T-cell (primary cell): ENCODE measurements around the gene PTGER1. TPM values are rescaled to one million over a fixed set of nuclear protein-coding genes. Genes with fewer than 3 reads are reported as not detected.
A peak's percentile ranks its signal among the peaks of the same experiment; 100 is the strongest.

Experiments
- ATAC-seq, 4 experiments: fragments of 200-7000 bp in 3 of 4; fragments of 150-1000 bp in 1 of 4; cut with Tn5 transposase; replicated peaks in 1 of 4; 1 replicate in 3 of 4; 2 replicates in 1 of 4; pipeline ENCODE4 v1.10.0; 2021; ENCODE audit warnings: moderate library complexity in 3 of 4, mild to moderate bottlenecking in 2 of 4, moderate number of reproducible peaks in 1 of 4
- CTCF ChIA-PET, 2 donors: fragments of 300-600 bp; sonication (Branson Sonifier 250); formaldehyde crosslinking; loops; one replicate each; lab custom pipeline; 2022; ENCODE audit warnings: antibody characterized with exemption in 2 of 2; lab: Charles Lee
- POLR2A ChIA-PET, 2 donors: fragments of 300-600 bp; sonication (Branson Sonifier 250); formaldehyde crosslinking; loops; one replicate each; lab custom pipeline; 2022; ENCODE audit warnings: antibody characterized with exemption in 2 of 2; lab: Charles Lee
- DNase-seq, 35 experiments: peaks; one replicate each; pipeline versions ENCODE4 v3.0.0 to v3.0.0-alpha.2; 2013 to 2023
- H3K27ac ChIP-seq: one replicate; pipeline ENCODE4 v1.5.1; 2013; ENCODE audit warnings: low read length
- H3K27me3 ChIP-seq, 2 experiments: replicated peaks in 1 of 2; 1 replicate in 1 of 2; 2 replicates in 1 of 2; pipeline versions ENCODE4 v1.6.1 to v1.7.0; 2013; ENCODE audit warnings: low read length in 1 of 2, mixed read lengths in 1 of 2; ENCODE audit not compliant: control insufficient read depth in 2 of 2, insufficient read depth in 2 of 2; ENCODE audit errors: extremely low read depth in 1 of 2
- H3K36me3 ChIP-seq, 2 donors: 1 replicate in 1 of 2; 2 replicates in 1 of 2; pipeline versions ENCODE4 v1.6.1 to v1.7.0; 2013; ENCODE audit warnings: low read length in 1 of 2; ENCODE audit not compliant: control insufficient read depth in 2 of 2, insufficient read depth in 1 of 2; ENCODE audit errors: extremely low read depth in 1 of 2
- H3K4me1 ChIP-seq, 2 experiments: 1 replicate in 1 of 2; 2 replicates in 1 of 2; pipeline versions ENCODE4 v1.6.1 to v1.7.0; 2013; ENCODE audit warnings: low read length in 2 of 2, mixed read lengths in 1 of 2; ENCODE audit not compliant: insufficient read depth in 2 of 2, control insufficient read depth in 1 of 2; ENCODE audit errors: extremely low read depth in 1 of 2
- H3K4me3 ChIP-seq, 2 donors: 1 replicate in 1 of 2; 2 replicates in 1 of 2; pipeline versions ENCODE4 v1.5.1 to v1.7.0; 2013; ENCODE audit warnings: mild to moderate bottlenecking in 2 of 2, low read length in 1 of 2, moderate library complexity in 1 of 2; ENCODE audit not compliant: control insufficient read depth in 1 of 2; ENCODE audit errors: extremely low read depth in 1 of 2
- H3K9me3 ChIP-seq: 2 replicates; pipeline ENCODE4 v1.7.0; 2013
- H3K27ac Mint-ChIP-seq, 2 donors: one replicate each; pipeline ENCODE4 v1.8.0; 2020 to 2021; ENCODE audit warnings: mild to moderate bottlenecking in 2 of 2, mixed read lengths in 2 of 2
- H3K27me3 Mint-ChIP-seq, 2 donors: one replicate each; pipeline ENCODE4 v1.8.0; 2021 to 2022; ENCODE audit warnings: mixed read lengths in 2 of 2
- H3K36me3 Mint-ChIP-seq: one replicate; pipeline ENCODE4 v1.8.0; 2021; ENCODE audit warnings: mixed read lengths
- H3K4me1 Mint-ChIP-seq, 3 donors: one replicate each; pipeline ENCODE4 v1.8.0; 2020 to 2022; ENCODE audit warnings: mixed read lengths in 3 of 3, mild to moderate bottlenecking in 1 of 3
- H3K4me3 Mint-ChIP-seq, 3 donors: one replicate each; pipeline ENCODE4 v1.8.0; 2020 to 2022; ENCODE audit warnings: mild to moderate bottlenecking in 3 of 3, mixed read lengths in 3 of 3, moderate library complexity in 3 of 3
- H3K9me3 Mint-ChIP-seq, 3 donors: one replicate each; pipeline ENCODE4 v1.8.0; 2020 to 2022; ENCODE audit warnings: mixed read lengths in 3 of 3
- WGBS: methylation state at CpG from one replicate; pipeline ENCODE4 v1.1.5; 2013; ENCODE audit warnings: missing lambda C conversion rate; ENCODE audit not compliant: insufficient coverage; 5-methylcytosine and 5-hydroxymethylcytosine counted together
- total RNA-seq, 35 experiments: library from RNA in 6 of 35; stranded (reverse) in 6 of 35; fragments of 120-200 nt in 1 of 35; gene quantifications; one replicate each; pipeline versions ENCODE4 v1.2.1 to v1.2.4 and lab custom pipeline; 2013 to 2026

Gene PTGER1
- total RNA-seq, 5 donors from 2014 or later (not counting 1 experiment from before 2014, with no cell fraction given): 0.23 to 0.25 TPM; not detected in 3

GRCh38 chr19:14487370-14488125, 12.4 kb upstream of the PTGER1 start:
- H3K36me3 Mint-ChIP-seq: peaks cover 17% of the 10 kb centered on the region
- H3K27ac ChIP-seq: no peak overlapping the region
- 97% methylated on average over 7 of the region's 16 CpGs for WGBS
- no peak for DNase-seq
- ATAC-seq: no peak
- no peak overlapping the region for H3K4me3 ChIP-seq
- no peaks in the 10 kb centered on the region for H3K27me3 ChIP-seq
- CTCF ChIA-PET: interaction anchor here (0.6 to 1.2 kb wide), 4 partner anchors 22 to 625 kb away, joined by 3 read pairs; no protein-coding TSS in a partner anchor
- H3K27ac Mint-ChIP-seq: no peak overlapping the region
- peaks cover 11 to 15% of the 10 kb centered on the region in 2 donors for H3K36me3 ChIP-seq
- no peaks in the 10 kb centered on the region for H3K9me3 Mint-ChIP-seq
- H3K4me1 Mint-ChIP-seq: peaks cover 7 to 13% (median 11%) of the 10 kb centered on the region in 3 donors
- peaks cover 0 to 9% of the 10 kb centered on the region in 2 experiments for H3K4me1 ChIP-seq
- H3K4me3 Mint-ChIP-seq: no peak overlapping the region
- no peaks in the 10 kb centered on the region for H3K27me3 Mint-ChIP-seq
- no peaks in the 10 kb centered on the region for H3K9me3 ChIP-seq
- POLR2A ChIA-PET: no interaction called here

DNA sequence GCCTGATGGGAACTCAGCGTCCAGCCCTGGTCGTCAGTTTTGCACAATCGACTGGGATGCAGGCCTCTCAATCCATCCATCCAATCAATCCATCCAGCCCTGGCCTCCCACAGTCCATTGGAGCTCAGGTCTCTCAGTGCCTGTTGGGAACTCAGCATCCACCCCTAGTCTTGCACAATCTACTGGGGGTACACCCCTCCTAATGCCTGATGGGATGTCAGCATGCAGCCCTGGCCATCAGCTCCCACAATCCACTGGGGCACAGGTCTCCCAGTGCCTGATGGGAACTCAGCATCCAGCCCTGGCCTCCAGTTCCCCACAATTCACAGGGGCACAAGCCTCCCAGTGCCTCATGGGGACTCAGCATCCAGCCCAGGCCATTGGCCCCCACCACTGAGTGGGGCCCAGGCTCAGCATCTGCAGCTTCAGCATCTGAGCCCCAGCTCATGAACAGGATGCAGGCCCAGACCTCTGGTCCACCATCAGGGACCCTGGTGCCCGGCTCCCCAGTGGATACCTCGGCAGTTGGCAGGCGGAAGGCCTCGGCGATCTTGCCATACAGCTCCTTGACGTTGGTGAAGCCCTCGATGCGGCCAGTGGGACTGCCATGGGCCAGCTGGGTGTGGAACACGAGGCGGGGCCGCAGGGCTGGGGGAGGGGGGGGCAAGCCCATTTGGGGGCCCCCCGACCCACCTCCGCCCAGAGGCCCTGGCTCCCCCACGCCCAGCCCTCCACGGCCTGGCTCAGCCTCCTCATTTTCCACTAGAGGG, 7.2 kb upstream of the PTGER1 start:
- H3K27ac ChIP-seq: no peak overlapping the region
- POLR2A ChIA-PET: no interaction called here
- 94% methylated on average over 11 of the region's 18 CpGs for WGBS
- H3K9me3 ChIP-seq: no peaks in the 10 kb centered on the region
- Mint-ChIP-seq H3K4me3 (no peak overlapping the region), H3K9me3 (no peaks in the 10 kb centered on the region), H3K36me3 (peaks cover 13% of the 10 kb centered on the region), H3K27me3 (no peaks in the 10 kb centered on the region), H3K27ac (no peak overlapping the region), H3K4me1 (peaks cover 10 to 13% (median 11%) of the 10 kb centered on the region in 3 donors)
- no peak for DNase-seq
- H3K4me1 ChIP-seq: peaks cover 0 to 24% of the 10 kb centered on the region in 2 experiments
- CTCF ChIA-PET: interaction anchor here in 1 of 2 donors (0.6 kb wide), 1 partner anchor 120 kb away, joined by 3 read pairs; no protein-coding TSS in a partner anchor
- H3K27me3 ChIP-seq: peaks cover 0 to 2% of the 10 kb centered on the region in 2 experiments
- ATAC-seq: no peak
- H3K36me3 ChIP-seq: peaks cover 3 to 26% of the 10 kb centered on the region in 2 donors
- no peak overlapping the region for H3K4me3 ChIP-seq

DNA sequence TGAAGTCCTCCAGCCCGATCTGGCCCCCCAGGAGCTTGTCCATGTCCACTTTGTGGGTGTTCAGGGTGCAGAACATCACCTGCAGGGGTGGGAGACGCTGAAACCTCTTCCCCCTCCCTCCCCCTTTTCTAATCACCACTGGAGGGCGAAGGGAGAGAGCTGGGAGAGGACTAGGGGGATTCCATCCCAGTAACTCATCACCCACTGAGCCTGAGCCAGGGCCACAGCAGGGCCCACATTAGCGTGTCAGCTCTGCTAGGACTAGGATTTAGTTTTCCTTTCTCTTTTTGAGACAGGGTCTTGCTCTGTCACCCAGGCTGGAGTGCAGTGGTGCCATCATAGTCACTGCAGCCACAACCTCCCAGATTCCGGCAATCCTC, 5.5 kb upstream of the PTGER1 start:
- no peak for ATAC-seq
- peaks cover 3 to 25% of the 10 kb centered on the region in 2 donors for H3K36me3 ChIP-seq
- peaks cover 0 to 15% of the 10 kb centered on the region in 2 experiments for H3K27me3 ChIP-seq
- peaks cover 16% of the 10 kb centered on the region for H3K36me3 Mint-ChIP-seq
- H3K9me3 Mint-ChIP-seq: no peaks in the 10 kb centered on the region
- H3K4me1 Mint-ChIP-seq: peaks cover 12 to 15% (median 12%) of the 10 kb centered on the region in 3 donors
- H3K27ac ChIP-seq: no peak overlapping the region
- DNase-seq: no peak
- H3K27me3 Mint-ChIP-seq: peaks cover 0 to 2% of the 10 kb centered on the region in 2 donors
- CTCF ChIA-PET: interaction anchor here (0.5 to 1.3 kb wide), 6 partner anchors 8 to 26 kb away, joined by 3 to 4 read pairs (median 4); no protein-coding TSS in a partner anchor
- peaks cover 0 to 31% of the 10 kb centered on the region in 2 experiments for H3K4me1 ChIP-seq
- H3K4me3 ChIP-seq: no peak overlapping the region
- no peak overlapping the region for H3K4me3 Mint-ChIP-seq
- POLR2A ChIA-PET: no interaction called here
- 80% methylated on average over 2 of the region's 5 CpGs for WGBS
- H3K27ac Mint-ChIP-seq: no peak overlapping the region
- H3K9me3 ChIP-seq: no peaks in the 10 kb centered on the region

GRCh38 chr19:14479975-14480699, 5.0 kb upstream of the PTGER1 start:
- no peaks in the 10 kb centered on the region for H3K9me3 Mint-ChIP-seq
- DNase-seq (peak in 34 of 35 experiments; percentile 20 to 79 (median 56)), ATAC-seq (peak; percentile 60 to 73 (median 70))
- peaks cover 13 to 19% (median 15%) of the 10 kb centered on the region in 3 donors for H3K4me1 Mint-ChIP-seq
- H3K4me3 ChIP-seq: no peak overlapping the region
- no peak overlapping the region for H3K27ac ChIP-seq
- H3K27me3 ChIP-seq: peaks cover 0 to 20% of the 10 kb centered on the region in 2 experiments
- 41% methylated on average over 42 of the region's 43 CpGs for WGBS
- peaks cover 16% of the 10 kb centered on the region for H3K36me3 Mint-ChIP-seq
- peaks cover 3 to 25% of the 10 kb centered on the region in 2 donors for H3K36me3 ChIP-seq
- H3K27me3 Mint-ChIP-seq: peaks cover 0 to 2% of the 10 kb centered on the region in 2 donors
- H3K9me3 ChIP-seq: no peaks in the 10 kb centered on the region
- ChIA-PET POLR2A (no interaction called here), CTCF (interaction anchor here (0.5 to 1.3 kb wide), 9 partner anchors 9 to 1790 kb away, joined by 3 to 4 read pairs (median 3); no protein-coding TSS in a partner anchor)
- H3K4me3 Mint-ChIP-seq: no peak overlapping the region
- H3K4me1 ChIP-seq: peaks cover 0 to 37% of the 10 kb centered on the region in 2 experiments
- H3K27ac Mint-ChIP-seq: no peak overlapping the region

DNA sequence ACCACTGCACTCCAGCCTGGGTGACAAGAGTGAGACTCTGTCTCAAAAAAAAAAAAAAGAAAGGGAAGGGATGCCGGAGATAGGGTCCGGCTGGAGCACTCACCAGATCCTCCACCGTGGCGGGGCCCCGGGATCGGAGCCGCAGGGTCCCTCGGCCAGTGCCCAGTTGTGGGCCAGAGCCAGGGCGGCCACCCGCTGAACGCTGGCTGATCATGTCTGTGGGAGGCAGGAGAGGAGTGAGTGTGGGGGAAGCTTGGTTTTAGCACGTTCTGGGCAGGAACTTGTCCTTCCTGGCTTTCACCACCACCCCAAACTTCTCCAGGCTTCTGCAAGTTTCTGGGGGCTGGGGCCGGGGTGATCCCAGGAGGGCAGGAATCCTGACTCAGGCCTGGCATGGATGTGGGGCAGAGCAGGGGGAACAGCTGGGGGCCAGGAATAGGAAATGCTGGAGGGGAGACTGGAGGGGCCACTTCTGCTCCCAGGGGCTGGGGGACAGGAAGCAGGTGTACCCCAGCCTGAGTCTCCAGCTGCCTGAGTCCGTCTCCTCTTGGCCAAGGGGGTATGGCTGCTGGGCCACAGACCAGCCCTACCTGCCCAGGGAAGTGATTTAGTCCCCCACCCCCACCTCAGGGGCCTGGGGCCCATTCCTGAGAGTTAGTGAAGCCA, 4.3 kb upstream of the PTGER1 start:
- peaks cover 16% of the 10 kb centered on the region for H3K36me3 Mint-ChIP-seq

More for the DNA sequence above, 4.3 kb upstream of the PTGER1 start:
- ATAC-seq (no peak), DNase-seq (no peak)
- H3K27ac Mint-ChIP-seq: no peak overlapping the region
- H3K27ac ChIP-seq: no peak overlapping the region
- H3K36me3 ChIP-seq: peaks cover 3 to 25% of the 10 kb centered on the region in 2 donors
- H3K27me3 ChIP-seq: peaks cover 0 to 27% of the 10 kb centered on the region in 2 experiments
- CTCF ChIA-PET: interaction anchor here (0.6 to 1.4 kb wide), 8 partner anchors 10 to 1791 kb away, joined by 3 to 6 read pairs (median 4); no protein-coding TSS in a partner anchor
- WGBS: 92% methylated on average over 8 of the region's 14 CpGs
- no peak overlapping the region for H3K4me3 Mint-ChIP-seq
- POLR2A ChIA-PET: interaction anchor here in 1 of 2 donors (0.7 kb wide), 1 partner anchor 42 kb away, joined by 4 read pairs; no protein-coding TSS in a partner anchor
- H3K4me1 Mint-ChIP-seq: peaks cover 19 to 25% (median 20%) of the 10 kb centered on the region in 3 donors
- H3K4me1 ChIP-seq: peaks cover 0 to 43% of the 10 kb centered on the region in 2 experiments
- H3K27me3 Mint-ChIP-seq: peaks cover 5 to 7% of the 10 kb centered on the region in 2 donors
- H3K4me3 ChIP-seq: no peak overlapping the region
- no peaks in the 10 kb centered on the region for H3K9me3 ChIP-seq
- no peaks in the 10 kb centered on the region for H3K9me3 Mint-ChIP-seq
